GM21723 (cell line): Measurements from ENCODE around the gene TMCO6.
A peak's percentile ranks its signal among the peaks of the same experiment; 100 is the strongest.
"Not testable (repeated sequence)": the region's sequence is repeated elsewhere in the genome, so short reads cannot be mapped to it uniquely, and the experiment has no call there.

Experiments used
- ATAC-seq: cut with Tn5 transposase; IDR thresholded peaks from one replicate; pipeline ENCODE4 v1.9.1; 2021; ENCODE audit warnings: mild to moderate bottlenecking, moderate library complexity; ENCODE audit not compliant: unreplicated experiment

TMCO6 gene

DNA sequence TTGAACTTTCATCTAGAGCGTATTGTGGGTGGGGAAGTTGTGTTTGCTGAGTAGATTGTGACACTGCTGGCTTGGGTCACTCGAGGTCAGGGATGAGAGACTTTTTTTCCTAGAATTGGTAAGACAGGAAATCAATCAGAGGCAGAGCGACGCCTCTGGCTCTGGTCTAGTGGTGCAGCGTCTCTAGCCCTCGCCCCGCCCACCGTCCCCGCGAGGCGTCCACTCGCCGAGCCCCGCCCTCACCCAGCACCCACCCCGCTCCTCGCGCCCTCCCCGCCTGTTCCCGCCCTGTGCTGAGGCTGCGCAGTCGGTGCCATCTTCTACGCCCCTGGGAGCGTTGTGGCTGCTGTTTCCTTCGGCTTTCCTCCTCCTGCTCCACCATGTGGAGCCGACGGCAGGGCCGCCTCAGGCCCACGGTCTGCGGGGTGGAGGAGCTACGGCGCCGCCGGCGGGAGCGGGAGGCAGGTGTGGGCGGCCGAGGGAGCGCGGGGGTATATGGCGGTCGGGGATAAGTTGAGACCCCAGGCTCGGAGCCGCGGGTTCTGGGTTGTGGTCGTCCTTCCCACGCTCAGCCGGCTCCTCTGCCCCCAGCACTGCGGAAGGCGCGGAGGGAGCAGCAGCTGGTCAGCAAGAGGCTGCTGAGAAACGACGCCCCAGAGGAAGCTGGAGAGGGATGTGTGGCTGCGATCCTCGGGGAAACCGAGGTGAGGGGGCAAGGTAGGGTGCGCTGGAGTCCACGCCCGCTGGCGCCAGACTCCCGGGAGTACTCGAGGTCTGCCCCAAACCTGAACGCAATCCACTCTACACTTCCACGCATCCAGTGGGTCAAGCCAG, at the start of gene TMCO6:
Gene TMCO6 (plus strand): TSS at position 304 of the 834 bp plus-strand sequence. CDS start 77 bp downstream, at position 381.
- peak; percentile 95 for ATAC-seq

DNA sequence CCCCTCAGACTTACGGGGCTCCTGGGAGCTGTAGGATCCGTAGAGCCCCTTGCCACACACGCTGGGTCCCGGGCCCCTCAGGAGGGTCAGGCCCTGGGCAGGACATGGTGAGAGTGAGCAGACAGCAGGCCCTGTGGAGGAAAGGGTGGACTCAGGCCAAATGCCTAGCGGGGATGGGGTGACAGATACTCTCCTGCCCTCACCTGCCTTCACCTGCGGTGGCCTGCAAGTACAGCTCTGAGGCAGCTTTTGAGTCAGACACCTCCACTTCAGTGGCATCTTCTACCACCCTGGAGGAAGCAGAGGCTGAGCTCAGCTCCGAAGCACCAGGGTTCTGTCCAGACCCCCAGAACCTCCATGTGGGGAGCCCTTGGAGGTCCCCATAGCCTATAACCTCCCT, 48.4 kb upstream of the TMCO6 start:
- ATAC-seq = no peak

- ATAC-seq = no peak
Observed at GRCh38 chr5:140591747-140592372, 47.4 kb upstream of the TMCO6 start.

- not testable (repeated sequence) for ATAC-seq
Observed at GRCh38 chr5:140593070-140593469, 46.2 kb upstream of the TMCO6 start.

GRCh38 chr5:140594169-140594568, 45.1 kb upstream of the TMCO6 start:
- no peak for ATAC-seq

- no peak for ATAC-seq
Observed at GRCh38 chr5:140595538-140596300, 43.5 kb upstream of the TMCO6 start.

DNA sequence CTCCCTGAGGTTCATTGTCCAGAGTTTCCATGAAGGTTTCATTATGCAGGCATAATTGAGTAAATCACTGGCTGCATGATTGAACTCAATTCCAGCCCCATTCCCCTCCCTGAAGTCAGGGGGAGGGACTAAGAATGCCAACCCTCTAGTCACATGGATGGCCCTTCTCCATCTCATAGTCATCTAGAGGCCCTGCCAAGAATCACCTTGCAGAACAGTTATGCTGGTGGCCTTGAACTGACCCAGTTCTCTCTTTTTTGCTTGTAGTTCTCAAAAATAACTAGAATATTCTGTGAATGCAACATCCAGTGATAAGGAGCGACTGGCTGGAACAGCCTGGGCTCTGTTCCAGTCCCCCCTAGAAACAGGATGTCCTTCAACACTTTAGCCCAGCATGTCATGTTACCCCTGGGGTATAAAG, 42.9 kb upstream of the TMCO6 start:
- ATAC-seq = no peak

GRCh38 chr5:140598836-140599235, 40.4 kb upstream of the TMCO6 start:
- ATAC-seq = no peak

GRCh38 chr5:140600096-140600495, 39.2 kb upstream of the TMCO6 start:
- ATAC-seq = no peak

DNA sequence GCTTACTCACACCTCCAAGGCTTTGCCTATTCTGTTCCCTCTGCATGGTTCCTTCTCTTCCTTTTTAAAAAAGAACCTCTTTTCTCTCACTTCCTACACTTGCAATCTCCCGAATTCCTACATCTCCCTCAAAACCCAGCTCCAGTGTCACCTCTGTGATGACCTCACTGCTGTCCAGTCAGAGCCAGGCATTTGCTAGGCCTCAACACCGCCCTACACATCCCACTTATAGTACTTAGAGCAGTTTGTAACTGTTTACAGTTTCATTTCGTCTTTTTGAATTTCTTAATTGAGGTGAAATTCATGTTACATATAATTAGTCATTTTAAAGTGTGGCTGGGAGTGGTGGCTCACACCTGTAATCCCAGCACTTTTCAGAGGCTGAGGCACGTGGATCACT, 37.1 kb upstream of the TMCO6 start:
- no peak for ATAC-seq

- not testable (repeated sequence) for ATAC-seq
Observed at GRCh38 chr5:140603446-140603698, 35.9 kb upstream of the TMCO6 start.

DNA sequence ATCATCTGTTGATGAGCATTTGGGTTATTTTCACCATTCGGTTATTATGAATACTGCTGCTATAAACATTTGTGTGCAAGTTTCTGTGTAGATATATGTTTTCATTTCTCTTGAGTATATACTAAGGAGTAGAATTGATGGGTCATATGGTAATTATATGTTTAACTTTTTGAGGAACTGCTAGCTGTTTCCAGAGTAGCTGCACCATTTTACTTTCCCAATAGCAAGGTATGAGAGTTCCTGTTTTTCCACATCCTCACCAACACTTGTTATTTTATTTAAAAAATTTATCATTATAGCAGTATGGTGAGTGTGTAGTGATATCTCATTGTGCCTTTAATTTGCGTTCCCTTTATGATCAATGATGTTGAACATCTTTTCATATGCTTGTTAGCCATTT, 35.5 kb upstream of the TMCO6 start:
- no peak for ATAC-seq

DNA sequence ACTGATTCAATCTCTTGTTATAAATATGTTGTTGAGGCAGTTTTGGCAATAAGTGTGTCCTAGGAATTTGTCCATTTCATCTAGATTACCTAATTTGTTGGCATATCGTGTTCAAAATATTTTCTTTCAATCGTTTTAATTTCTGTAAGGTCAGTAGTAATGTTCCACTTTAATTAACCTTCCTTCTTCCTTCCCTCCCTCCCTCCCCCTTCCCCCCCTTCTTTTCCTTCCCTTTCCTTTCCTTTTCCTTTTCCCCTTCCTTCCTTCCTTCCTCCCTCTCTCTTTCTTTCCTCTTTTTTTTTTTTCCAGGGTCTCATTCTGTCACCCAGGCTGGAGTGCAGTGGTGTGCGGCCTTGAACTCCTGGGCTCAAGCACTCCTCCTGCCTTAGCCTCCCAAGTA, 33.4 kb upstream of the TMCO6 start:
- ATAC-seq = no peak

DNA sequence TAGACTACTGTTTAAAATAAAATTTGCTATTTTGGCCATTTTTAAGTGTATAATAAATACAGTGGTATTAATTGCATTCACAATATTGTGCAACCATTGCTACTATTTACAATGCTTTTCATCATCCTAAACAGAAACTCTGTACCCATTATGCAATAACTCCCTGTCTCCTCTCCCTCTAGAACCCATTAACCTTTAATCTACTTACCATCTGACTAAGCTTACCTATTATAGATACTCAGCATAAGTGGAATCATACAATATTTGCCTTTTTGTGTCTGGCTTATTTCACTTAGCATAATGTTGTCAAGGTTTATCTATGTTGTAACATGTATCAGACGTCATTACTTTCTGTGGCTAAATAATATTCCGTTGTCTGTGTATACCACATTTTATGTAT, 32.2 kb upstream of the TMCO6 start:
- ATAC-seq = no peak

DNA sequence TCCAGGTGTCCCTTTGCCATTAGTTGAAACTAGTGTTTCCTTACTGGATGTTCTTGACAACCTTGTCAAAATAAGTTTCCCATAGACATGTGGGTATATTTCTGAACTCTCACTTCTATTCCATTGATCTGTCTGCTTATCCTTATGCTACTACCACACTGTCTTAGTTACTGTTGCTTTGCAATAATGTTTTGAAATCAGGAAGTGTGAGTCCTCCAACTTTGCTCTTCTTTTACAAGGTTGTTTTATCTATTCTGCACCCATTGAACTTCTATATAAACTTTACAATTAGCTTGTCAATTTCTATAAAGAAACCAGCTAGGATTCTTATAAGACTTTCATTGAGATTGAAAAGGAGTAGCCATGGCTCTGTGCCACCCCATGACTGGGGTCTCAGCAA, 30.5 kb upstream of the TMCO6 start:
- ATAC-seq = no peak

GRCh38 chr5:140609126-140609525, 30.1 kb upstream of the TMCO6 start:
- ATAC-seq = no peak

GRCh38 chr5:140611020-140611521, 28.2 kb upstream of the TMCO6 start:
- ATAC-seq = no peak

- ATAC-seq = no peak
Observed at GRCh38 chr5:140622301-140622700, 16.9 kb upstream of the TMCO6 start.

DNA sequence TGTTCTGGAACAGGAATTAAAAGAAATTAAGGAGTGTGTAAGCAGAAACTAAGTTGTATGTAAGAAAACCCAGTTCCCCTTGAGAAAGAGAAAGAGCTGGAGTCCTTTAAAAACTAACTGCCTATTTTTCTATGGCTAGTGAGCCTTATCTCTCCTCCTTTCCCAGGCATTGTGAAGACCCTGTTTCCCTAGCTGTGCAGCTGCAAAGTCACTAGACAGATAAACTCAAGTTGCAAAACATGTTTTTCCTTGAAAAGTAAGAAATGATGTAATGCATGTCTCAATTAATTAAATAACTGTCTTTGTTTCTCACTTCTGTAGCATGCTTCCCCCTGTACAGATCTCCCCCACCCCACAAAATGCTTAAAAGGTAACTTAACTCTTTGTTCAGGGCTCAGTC, 16.2 kb upstream of the TMCO6 start:
- ATAC-seq = not testable (repeated sequence)

DNA sequence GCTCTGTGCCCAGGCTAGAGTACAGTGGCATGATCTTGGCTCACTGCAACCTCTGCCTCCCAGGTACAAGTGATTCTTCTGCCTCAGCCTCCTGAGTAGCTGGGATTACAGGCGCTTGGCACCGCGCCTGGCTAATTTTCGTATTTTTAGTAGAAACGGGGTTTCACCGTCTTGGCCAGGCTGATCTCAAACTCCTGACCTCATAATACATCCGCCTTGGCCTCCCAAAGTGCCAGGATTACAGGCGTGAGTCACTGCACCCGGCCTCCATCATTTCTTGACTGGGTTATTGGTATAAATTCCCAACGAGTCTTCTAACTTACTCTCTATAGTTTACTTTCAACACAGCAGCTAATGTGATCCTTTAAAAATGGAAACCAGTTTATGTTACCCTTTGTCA, 14.4 kb upstream of the TMCO6 start:
- not testable (repeated sequence) for ATAC-seq

GRCh38 chr5:140627972-140628371, 11.3 kb upstream of the TMCO6 start:
- ATAC-seq = no peak

DNA sequence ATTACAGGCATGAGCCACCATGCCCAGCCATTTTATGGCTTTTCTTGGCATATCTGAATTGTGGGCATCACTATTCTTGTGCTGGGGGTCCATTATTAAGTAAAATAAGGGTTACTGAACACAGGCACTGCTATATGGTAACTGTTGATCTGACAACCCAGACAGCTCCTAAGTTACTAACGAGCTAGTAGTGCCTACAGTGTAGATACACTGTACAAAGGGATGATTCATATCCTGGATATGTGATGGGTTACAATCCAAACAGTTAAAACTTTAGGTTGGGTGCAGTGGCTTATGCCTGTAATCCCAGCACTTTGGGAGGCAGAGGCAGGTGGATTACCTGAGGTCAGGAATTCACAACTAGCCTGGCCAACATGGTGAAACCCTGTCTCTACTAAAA, 10.5 kb upstream of the TMCO6 start:
- ATAC-seq = no peak
